Kidney (tissue), 14 donors: ENCODE measurements around the gene CHD2. TPM values are rescaled to one million over a fixed set of nuclear protein-coding genes. Genes with fewer than 3 reads are reported as not detected.

ENCODE experiments used
- DNase-seq, 5 donors: peaks; one replicate each; pipeline ENCODE4 v3.0.0-alpha.2; 2013 to 2020
- FAIRE-seq: peaks from 2 replicates; lab custom pipeline; 2012; peaks lifted over from hg19 to GRCh38; lab: Jason Lieb, UNC
- H3K27ac ChIP-seq, 2 donors: one replicate each; pipeline ENCODE4 v1.7.0; 2013; ENCODE audit warnings: low read depth in 2 of 2, low read length in 2 of 2, inconsistent platforms in 1 of 2
- H3K27me3 ChIP-seq: one replicate; pipeline ENCODE4 v1.7.1; 2013; ENCODE audit warnings: low read length, inconsistent platforms; ENCODE audit not compliant: control insufficient read depth, insufficient read depth
- H3K36me3 ChIP-seq, 3 donors: one replicate each; pipeline versions ENCODE4 v1.7.0 to v1.7.1; 2013; ENCODE audit warnings: low read length in 3 of 3, control low read depth in 1 of 3, inconsistent platforms in 1 of 3; ENCODE audit not compliant: insufficient read depth in 3 of 3, control insufficient read depth in 2 of 3
- H3K4me1 ChIP-seq, 3 donors: one replicate each; pipeline versions ENCODE4 v1.7.0 to v1.7.1; 2013; ENCODE audit warnings: low read length in 3 of 3, inconsistent platforms in 1 of 3, low read depth in 1 of 3; ENCODE audit not compliant: control insufficient read depth in 2 of 3, insufficient read depth in 2 of 3
- H3K4me3 ChIP-seq, 3 donors: one replicate each; pipeline versions ENCODE4 v1.7.0 to v1.8.1; 2013; ENCODE audit warnings: low read length in 3 of 3, control low read depth in 1 of 3, inconsistent platforms in 1 of 3
- H3K9ac ChIP-seq, 3 donors: one replicate each; pipeline versions ENCODE4 v1.7.0 to v1.7.1; 2013; ENCODE audit warnings: low read length in 3 of 3, control low read depth in 1 of 3, inconsistent platforms in 1 of 3
- H3K9me3 ChIP-seq, 3 donors: one replicate each; pipeline versions ENCODE4 v1.7.0 to v1.7.1; 2013; ENCODE audit warnings: low read length in 3 of 3, control low read depth in 1 of 3, inconsistent platforms in 1 of 3; ENCODE audit not compliant: control insufficient read depth in 2 of 3, insufficient read depth in 1 of 3
- CTCF ChIP-seq: IDR thresholded peaks from 3 replicates; pipeline ENCODE4 v1.5.1; 2012; ENCODE audit warnings: mild to moderate bottlenecking, moderate library complexity, borderline replicate concordance; ENCODE audit not compliant: insufficient read depth; ENCODE audit errors: extremely low read depth
- intact Hi-C: fragments of 100-400 bp; cut with DNase I; formaldehyde crosslinking; loops from one replicate; pipeline ENCODE4 v1.11.1; 2022
- polyA plus RNA-seq: library from polyadenylated mRNA; stranded (reverse); fragments of 350-450 nt; fragmentation: Illumina TruSeq; extraction: RNeasy Lipid Tissue Mini Kit (QIAGEN cat#74804); gene quantifications from one replicate; pipeline ENCODE4 v1.2.3, GENCODE V29; 2014; ENCODE audit warnings: low read depth, low replicate concordance; ENCODE audit not compliant: insufficient read depth
- total RNA-seq: library from RNA; stranded (reverse); fragmentation: NEBNext Ultra II Directional; extraction: Animal tissue kit (Norgen Biotek cat#: 25700); gene quantifications from one replicate; pipeline ENCODE4 v1.2.1, GENCODE V29; 2021
- donor health status: control.
- donor health status: control.
- donor health status: control.
- donor health status: control.
- donor health status: control.
- donor health status: DM: yes; HTN: yes; CAD: no.
- donor health status: Normal renal cell carcinoma (clear cell type).

Gene CHD2
- total and polyA plus RNA-seq, 2 donors from 2014 or later, result 22.5 to 137 TPM

DNA sequence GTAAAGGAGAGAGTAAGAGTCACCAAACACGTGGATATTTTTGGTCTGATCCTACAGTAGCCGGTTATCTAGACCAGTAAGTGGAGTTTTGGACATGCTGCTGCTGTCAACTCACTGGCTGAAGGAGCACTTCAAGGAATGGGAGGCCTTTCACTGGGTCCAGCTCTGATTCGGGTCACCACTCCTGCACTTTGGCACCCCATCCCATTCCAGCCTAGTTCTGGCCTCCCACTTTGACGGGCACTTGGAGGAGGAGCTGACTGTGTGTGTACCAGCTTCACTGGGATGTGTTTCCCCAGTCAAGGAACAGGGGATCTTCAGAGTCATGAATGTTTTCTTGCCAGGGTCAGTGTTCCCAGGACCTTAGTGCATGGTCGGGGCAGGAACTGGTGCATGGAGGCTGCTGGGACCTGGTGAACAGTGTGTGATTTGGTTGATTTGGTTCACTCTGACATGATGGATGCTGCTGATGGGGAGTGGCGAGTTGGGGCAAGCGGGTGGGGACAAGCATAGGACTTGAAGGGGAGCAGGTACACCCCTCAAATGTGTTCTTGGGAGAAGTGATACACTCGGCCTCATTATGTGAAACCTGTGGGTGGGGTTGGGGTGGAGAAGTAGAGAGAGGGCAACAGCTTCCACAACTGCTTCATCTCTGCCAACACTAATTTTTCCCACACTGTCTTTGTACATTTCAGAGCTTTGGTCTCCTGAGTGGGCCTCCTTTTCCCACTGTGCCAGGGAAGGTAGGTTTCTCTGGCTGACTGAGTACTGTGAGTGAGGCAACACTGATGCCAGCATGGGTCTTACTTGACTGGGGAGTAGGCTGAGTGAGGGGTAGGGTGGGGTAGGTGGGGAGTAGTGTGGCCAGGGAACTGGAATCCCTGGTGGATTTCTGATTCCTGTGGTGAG lies 124.8 kb downstream of the CHD2 start:
- Histone ChIP-seq H3K27me3 (no peaks in the 10 kb centered on the region), H3K9me3 (no peaks in the 10 kb centered on the region), H3K27ac (no peak overlapping the region), H3K9ac (no peak overlapping the region), H3K4me3 (no peak overlapping the region), H3K36me3 (peaks cover 25 to 65% (median 51%) of the 10 kb centered on the region in 3 donors), H3K4me1 (peaks cover 0 to 7% (median 0%) of the 10 kb centered on the region in 3 donors)
- DNase-seq (peak in 1 of 5 donors; percentile 35), FAIRE-seq (no peak)
- intact Hi-C loops, result no loop called here
- TF ChIP-seq CTCF, result no peak

- FAIRE-seq (no peak), DNase-seq (no peak)
- Histone ChIP-seq H3K36me3 (peaks cover 19 to 59% (median 46%) of the 10 kb centered on the region in 3 donors), H3K9ac (no peak overlapping the region), H3K27me3 (no peaks in the 10 kb centered on the region), H3K9me3 (no peaks in the 10 kb centered on the region), H3K27ac (no peak overlapping the region), H3K4me1 (peaks cover 0 to 11% (median 0%) of the 10 kb centered on the region in 3 donors), H3K4me3 (no peak overlapping the region)
- no peak for TF ChIP-seq CTCF
- intact Hi-C loops, result no loop called here
Observed at GRCh38 chr15:93025625-93025982, 125.5 kb downstream of the CHD2 start.

- intact Hi-C loops, result no loop called here
- no peak overlapping the region for H3K4me3 ChIP-seq
Observed at GRCh38 chr15:93026380-93026817, 126.3 kb downstream of the CHD2 start.

More at GRCh38 chr15:93026380-93026817, 126.3 kb downstream of the CHD2 start:
- TF ChIP-seq CTCF, result no peak
- FAIRE-seq (no peak), DNase-seq (peak in 1 of 5 donors; percentile 54)
- peaks cover 19 to 51% (median 40%) of the 10 kb centered on the region in 3 donors for H3K36me3 ChIP-seq
- H3K4me1 ChIP-seq, result peaks cover 0 to 15% (median 0%) of the 10 kb centered on the region in 3 donors
- no peak overlapping the region for H3K27ac ChIP-seq
- no peak overlapping the region for H3K9ac ChIP-seq
- H3K27me3 ChIP-seq, result no peaks in the 10 kb centered on the region
- no peaks in the 10 kb centered on the region for H3K9me3 ChIP-seq
